GM21423 (cell line): ENCODE results near the gene LRRTM3.

Experiments used
- ATAC-seq: cut with Tn5 transposase; IDR thresholded peaks from one replicate; pipeline ENCODE4 v1.9.1; 2021; ENCODE audit warnings: mild to moderate bottlenecking, moderate library complexity; ENCODE audit not compliant: unreplicated experiment

The LRRTM3 gene

DNA sequence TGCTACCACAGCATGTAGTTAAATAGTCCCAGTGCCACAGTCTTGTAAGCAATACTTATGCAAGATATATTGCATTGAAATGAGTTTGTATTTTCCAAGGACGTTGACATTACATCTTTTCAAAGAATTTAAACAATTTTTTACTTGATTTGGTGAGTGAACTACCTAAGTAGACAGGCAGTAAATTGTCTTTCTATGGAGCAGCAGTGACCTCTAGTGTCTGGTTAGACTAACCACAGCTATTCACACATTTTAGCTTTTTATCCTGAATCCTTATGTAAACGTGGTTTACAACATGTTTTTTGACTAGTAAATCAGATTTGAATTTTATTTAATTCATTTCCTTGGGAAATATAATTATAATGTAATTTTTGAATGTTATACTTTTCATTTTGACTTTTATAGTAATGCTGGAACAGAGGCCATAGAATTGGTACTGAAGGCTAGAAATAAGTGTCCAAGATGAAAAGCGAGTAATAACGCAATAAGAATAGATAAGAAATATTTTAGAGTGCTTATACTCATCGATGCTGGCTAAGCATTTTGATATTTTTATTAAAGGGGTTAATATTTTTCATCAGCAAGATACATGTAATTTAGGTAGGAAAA lies 5.6 kb downstream of the LRRTM3 start:
- peak; percentile 74 for ATAC-seq

DNA sequence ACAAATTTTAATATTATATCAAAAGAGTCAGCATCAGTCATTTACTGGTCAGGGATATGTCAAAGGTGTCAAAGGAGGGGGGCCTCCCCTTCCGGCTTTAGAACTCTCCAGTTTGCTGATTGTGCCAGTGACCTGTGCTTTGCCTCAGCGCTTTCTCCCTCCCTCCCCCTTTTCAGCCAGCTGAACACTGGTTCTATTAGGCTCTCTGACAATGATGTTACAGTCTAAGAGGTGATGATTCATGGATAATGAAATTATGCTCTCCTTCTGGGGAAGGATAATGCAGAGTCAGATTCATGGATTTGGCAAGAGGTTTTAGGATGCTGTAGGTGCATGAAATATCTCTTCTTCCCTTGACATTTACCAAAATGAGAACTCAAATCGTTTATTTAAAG lies 6.1 kb downstream of the LRRTM3 start:
- ATAC-seq, result no peak

DNA sequence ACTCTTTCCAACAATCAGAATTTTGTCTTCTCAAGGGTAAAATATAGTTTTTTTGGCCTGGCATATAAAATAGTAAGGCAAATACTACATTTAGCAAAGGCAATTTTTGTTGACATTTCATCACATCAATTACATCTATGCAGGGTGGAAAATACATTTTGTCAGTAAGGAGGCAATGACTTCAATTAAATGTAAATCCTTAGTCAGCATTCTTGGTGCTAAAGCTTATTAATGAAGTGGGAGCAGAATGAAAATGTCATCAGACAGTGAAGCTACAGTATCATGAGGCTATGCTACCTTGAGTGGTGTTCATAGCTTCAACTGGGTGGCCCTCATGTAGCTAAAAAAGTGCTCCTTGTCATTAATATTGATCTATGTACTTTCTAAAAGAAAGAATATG lies 8.9 kb downstream of the LRRTM3 start:
- no peak for ATAC-seq

DNA sequence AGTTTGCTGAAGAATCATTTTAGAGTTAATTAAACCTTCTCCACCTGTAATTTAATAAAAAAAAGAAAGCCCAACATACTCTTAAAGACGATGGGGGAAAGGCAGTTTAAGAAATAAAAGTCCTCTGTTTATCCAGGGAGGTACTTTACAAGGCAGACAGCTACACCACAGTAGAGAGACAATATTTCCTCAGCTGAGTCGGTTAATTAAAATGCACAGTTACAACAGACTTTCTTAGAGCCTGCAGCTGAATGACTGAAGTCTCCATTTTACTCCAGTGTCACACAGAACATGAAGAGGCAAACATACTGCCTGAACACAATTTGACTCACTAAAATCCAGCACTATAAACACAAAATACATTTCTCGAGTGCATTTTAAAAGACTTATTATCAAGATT lies 15.1 kb downstream of the LRRTM3 start:
- no peak for ATAC-seq

DNA sequence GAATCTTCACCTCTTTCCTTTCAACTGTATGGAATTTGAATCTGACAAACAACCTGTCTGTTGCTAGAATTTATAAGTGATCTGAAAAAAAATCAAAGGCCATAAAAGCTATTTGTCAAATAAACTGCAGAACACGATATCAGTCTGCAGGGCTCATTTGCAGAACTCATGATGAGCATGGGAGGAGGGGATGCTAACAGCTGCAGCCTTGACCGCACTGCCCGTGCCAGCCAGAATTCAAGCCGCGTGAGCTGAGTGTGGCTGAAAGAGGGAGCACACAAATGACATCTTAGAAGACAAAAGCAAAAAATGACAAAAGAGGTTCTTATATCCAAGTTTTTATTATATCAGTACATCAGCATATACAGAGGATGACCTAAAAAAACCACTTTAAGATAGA lies 15.7 kb downstream of the LRRTM3 start:
- ATAC-seq, result no peak

DNA sequence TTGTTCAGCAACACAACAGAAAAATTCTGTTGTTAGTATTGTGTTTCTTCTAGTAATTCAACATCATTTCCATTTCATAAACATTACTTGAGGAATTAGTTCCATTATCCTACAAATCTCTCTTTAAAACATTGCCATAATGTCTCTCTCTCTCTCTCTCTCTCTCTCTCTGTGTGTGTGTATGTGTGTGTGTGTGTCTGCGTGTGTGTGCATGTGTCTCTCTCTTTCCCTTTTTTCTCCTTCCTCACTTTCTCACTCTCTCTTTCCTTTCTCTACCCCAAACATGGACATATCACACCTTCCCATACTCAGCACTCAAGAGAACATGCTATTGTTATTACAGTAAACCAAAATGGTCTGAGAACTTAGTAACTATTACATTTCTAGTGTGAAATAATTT lies 16.6 kb downstream of the LRRTM3 start:
- no peak for ATAC-seq

DNA sequence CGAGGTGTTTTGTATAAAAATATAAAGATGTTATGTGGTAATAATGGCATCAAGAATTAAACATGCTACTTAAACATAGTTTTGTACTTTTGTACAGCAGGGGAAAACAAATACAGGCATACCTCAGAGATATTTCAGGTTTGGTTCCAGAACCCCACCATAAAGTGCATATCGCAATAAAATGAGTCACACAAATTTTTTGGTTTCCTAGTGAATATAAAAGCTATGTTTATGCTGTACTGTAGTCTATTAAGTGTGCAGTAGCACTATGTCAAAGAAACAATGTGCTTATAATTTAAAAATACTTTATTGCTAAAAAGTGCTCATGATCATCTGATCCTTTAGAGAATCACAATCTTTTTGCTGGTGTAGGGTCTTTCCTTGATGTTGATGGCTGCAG lies 17.8 kb downstream of the LRRTM3 start:
- ATAC-seq, result no peak

DNA sequence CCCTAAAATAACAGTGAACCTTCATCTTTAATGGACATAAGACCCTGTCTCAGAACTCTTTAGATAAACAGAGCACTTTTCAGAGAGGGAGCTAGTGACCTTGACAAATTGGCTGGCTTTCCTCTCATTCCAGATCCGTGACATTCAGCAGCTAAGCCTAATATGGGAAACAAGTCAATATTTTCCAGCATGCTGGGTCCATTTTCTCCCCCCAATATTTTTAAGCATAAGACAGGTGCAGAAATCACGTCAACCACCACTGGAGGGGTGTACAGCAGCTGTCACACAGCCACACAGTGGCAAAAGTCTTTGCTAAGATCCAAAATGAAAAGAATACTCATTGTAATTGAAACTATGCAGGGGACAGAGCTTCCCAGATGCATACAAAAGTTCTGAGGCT lies 26.1 kb downstream of the LRRTM3 start:
- no peak for ATAC-seq

DNA sequence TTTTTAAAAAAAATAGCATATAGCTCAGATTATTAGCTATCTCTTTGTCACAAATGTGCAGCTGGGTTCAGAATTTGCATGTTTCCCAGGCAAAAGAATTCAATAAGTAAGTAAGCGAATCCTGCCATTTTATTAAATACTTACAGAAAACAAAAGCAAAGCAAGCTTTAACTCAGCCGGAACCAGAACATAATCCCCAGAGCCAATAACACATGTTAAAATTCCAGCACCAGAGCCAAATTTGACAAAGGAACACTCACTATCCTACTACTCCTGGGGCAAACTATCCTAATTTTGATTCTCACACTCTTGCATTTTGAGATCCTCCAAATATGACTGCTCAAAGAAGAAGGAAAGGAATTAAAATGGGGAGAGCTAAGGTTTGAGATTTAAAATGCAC lies 32.6 kb downstream of the LRRTM3 start:
- ATAC-seq, result no peak

DNA sequence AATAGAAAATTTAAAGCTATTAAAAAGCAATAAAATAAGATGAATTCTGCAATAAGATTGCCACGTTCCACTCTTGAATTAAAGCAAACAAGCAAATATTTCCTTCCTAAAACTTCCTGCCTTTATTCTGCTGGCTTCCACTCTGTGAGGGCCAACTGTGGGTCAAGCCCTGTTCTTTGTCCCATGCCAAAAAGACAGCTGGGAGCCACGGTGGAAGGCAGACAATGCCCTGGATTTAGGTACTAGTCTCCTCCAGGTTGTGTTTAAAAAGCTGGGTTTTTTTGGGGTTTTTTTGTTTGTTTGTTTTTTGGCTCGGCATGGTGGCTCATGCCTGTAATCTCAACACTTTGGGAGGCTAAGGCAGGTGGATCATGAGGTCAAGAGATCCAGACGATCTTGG lies 39.1 kb downstream of the LRRTM3 start:
- ATAC-seq, result no peak

DNA sequence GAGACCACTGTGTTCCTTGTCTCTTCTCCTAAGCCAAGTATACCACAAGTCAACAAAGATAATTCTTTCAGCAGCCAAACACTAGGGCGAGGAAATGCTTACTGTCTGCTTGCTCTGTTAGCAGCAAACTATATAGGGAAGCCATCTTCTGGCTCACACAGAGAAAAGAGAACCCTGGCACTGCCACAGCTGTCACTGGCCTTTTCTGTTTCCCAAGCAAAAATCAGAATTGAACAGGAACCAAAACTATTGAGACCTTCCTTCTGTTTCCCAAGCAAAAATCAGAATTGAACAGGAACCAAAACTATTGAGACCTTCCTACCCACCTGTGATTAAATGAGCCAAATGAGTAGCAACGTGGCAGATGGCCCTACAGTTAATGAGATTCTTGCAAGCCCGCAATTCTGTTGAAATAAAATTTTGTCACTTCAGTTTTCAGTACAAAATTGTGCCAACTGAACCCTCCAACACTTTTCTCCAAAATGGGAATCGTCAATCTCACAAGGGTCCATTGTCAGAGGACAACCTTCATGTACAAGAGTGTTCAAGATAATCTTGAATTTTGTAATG lies 54.5 kb downstream of the LRRTM3 start:
- ATAC-seq, result no peak

DNA sequence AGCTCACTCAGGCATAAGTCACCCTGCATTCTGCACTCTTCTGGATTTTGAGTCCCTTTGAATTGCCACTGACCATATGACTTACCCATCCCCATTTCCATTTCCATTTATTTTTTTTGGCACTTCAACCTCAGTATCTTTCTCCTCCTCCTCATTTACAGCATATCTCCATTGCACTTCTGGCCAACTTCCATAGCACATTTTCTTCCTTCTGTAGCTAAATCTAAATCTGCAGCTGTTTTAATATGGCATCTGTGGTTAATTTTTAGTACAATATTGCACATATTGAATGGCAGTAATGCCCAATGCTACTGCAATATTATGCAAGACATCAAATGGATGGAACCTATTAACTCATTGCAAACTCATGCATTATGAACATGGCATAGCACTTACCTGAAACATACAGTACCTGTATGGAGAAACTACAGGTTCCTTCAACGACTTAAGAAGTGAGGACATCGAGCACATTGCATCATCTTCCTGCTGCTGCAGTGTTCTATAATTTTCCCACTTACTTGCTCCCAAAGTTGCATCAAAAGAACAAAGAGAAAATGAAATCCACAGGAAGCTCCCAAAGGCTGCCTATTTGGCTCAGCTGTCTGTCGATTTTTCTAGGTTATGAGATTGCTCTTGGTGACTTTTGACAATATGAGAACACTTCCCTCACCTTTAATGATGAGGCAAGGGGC lies 55.7 kb downstream of the LRRTM3 start:
- no peak for ATAC-seq

DNA sequence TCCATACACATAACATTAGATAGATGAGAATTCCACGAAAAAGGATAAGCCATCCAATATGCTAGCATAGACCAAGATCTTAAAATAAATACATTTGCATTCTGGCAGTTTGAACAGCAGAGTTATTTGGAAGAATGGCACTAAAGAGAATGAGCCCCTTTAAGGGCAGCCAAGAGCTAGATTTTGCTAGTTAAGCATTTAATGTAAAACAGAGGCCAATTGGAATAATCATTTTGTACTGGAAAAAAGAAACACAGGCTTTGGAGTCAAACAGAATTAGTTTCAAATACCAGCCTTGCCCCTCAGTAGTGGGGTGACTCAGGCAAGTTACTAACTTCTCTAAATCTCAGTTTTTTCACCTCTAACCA lies 56.2 kb downstream of the LRRTM3 start:
- no peak for ATAC-seq

DNA sequence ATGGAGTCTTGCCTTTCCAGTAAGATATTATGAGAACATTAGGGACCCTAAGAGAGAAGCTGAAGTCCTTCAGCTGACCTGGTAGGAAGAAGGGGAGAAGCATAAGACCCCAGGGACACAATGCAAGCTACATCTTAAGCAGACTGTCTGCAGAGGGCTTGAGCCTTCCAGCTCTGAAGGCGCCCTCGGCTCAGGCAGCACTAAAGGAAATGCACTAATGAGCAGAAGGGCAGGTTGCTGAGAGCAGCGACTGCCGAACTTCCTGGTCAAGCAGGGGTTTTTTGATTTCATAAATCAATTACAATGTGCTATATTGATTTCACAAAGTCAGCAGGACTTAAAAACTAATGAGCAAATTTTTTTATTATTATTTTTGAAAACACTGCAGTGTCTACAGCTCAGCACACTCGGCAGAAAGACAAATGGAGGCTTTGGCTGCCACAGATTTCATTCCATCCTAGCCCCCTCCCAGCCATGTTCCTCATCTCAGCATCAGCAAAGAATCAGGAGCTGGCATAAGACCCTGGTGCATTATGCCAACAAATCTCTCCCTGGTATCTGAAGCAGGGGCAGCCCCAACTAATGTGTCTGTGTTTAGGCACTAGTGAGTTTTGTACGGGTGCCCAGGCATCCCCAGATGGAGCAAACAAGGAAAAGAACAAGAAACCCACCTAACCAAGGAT lies 57.1 kb downstream of the LRRTM3 start:
- ATAC-seq, result no peak

DNA sequence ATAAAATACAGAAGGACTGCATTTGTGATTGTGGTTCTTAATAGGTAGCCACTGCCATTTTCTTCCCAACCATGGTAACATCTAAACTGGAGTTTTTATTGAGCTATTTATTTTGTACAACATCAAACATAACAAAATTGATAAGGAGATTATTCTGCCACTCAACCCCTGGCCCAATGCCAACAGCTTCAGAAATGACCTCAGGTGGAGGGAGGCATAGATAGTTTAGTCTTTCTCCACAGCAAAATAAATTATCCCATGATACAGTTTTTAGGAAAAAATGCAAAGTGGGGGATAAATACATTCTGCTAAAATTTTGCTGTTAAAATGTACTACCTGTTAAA lies 57.6 kb downstream of the LRRTM3 start:
- no peak for ATAC-seq

DNA sequence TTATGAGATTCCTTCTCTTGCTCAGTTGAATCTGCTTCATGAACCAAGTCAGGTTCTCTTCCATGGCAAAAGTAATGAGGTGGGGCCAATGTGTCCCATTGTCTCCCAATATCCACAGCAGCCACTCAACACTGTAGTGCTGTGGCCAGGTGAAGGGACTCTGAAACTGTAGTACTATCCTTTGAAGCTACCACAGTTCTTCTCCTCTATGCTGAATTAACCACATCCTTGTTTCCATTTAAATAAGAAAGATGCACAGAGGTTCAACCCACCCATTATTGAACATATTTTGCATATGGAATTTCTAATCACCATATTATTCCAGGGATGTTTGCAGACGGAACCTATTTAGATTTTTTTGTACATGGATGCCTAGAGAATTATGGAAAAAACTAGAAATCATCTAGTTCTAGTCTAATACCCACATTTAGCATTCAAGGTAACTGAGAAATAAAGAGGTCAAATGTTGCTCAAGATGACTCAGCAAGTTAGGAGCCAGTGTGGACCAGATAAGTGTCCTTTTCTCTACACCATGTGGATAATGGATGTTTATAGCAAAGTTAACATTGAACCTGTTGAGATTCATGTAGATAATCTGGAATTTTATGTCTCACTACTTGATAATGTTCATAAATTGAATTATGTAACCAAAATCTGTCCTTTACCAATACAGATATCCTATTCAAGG lies 64.5 kb downstream of the LRRTM3 start:
- ATAC-seq, result no peak

DNA sequence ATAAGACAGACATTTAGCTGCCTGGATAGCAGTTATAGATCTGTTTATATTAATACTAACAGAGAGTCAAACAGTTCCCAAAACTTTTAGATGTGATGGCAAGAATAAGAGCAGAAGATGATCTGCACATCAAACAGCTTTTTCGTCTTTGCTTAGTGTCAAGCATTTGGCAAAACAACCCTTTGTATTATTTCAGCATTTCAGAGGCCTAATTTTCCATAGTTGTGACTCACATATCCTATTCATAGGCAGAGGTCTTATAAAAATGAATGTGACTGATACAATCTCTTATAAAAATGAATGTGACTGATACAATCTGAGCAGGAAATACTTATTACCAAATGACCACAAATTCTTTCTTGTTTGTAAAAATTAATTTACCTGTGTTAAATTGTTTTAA lies 71.2 kb downstream of the LRRTM3 start:
- ATAC-seq, result no peak

DNA sequence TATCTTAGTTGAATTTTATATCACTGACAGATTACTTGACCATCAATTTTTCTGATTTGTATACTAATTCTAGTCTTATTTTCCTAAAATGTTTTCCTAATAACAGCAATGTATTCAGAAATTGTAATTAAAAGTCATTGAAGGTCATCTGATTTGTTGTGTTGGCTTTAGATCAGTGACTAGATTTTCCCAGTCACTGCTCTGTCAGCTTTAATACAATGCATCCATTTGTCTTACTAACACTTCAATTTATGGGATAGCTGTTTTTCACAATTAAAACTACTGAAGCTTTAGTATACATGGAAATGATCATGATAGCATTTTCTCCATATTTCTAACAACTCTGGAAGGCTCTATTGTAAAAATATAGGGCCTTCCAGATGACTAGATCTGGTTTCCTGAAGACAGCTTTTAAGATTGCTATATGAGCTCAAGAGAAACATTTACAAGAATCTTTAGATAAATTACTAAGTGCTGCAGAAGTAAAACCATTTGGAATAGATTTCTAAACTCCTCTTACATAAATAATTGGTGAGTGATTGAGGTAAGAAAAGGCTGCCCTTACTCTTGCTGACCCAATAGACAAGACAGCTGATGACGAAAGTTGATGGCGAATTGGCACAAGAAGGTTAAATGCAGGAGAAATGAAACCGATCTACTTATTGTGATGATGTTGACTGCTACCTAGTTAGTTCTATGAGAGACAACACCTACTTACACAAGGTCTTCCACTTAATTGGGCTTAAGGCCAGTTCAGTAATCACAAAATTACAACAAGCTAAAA lies 74.1 kb downstream of the LRRTM3 start:
- ATAC-seq, result no peak

DNA sequence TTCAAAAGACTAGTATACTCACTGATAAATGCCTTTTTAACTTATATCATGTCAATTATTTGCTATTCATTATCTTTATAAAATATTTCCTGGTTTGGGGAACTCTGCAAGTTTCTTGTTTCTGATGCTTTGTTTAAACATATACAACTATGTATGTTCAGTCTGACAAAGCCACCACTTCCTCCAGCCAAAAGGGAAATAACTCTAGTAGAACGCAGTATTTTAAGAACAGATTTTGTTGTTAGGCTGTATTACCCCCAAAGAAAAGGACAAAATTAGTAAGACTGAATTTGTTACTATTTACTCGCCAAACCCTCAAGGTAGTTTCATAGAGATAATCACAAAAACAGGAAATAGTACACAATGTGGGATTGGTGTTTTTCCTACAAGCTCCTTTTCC lies 78.9 kb downstream of the LRRTM3 start:
- no peak for ATAC-seq

DNA sequence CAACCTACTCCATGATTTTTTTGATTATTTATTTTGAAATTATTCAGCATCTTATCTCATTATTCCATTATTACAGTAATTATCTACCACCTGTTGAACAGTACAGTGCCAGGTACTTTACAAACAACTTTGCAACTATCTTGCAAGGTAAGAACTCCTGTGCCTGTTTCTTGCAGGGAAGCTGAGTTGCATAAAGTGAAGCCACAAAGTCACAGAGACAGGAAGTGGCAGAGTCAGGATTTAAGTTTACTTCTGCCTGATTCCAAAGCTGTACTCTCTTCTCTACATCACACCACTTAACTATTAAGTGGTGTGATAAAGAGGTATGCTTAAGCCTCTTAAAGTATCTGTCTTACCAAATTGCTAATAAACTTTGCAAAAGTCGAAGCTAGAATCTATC lies 80.1 kb downstream of the LRRTM3 start:
- no peak for ATAC-seq

DNA sequence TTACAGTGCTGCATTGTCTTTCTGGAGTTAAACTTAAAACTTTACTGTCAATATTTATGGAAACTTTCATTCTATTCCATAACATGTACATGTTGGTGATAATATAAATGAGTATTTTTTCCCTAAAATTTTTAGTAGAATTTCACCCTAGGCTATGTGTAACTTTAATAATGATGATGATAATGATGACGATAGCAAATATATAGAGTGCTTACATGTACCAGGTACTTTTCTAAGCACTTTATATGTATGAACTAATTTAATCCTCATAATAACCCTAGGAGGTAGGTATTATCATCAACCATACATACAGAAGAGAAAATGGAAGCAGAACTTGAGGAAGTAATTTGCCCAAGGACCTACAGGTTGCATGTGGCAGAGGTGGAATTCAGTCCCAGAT lies 85.6 kb downstream of the LRRTM3 start:
- no peak for ATAC-seq
